GM12875 (cell line): ENCODE measurements around the gene LRP1B.
"Not testable (repeated sequence)": the region's sequence is repeated elsewhere in the genome, so short reads cannot be mapped to it uniquely, and the experiment has no call there.

Experiments used
- H3K4me3 ChIP-seq: one replicate; pipeline ENCODE4 v1.5.1; 2011; ENCODE audit warnings: low read depth, low read length, control low read depth
- CTCF ChIP-seq: IDR thresholded peaks from 2 replicates; pipeline ENCODE4 v1.5.1; 2011; ENCODE audit warnings: low read depth, mild to moderate bottlenecking, control low read depth, inconsistent platforms, low read length, moderate library complexity, borderline replicate concordance; ENCODE audit not compliant: insufficient read depth

LRP1B gene

GRCh38 chr2:142088058-142088568, 42.7 kb downstream of the LRP1B start:
- TF ChIP-seq CTCF, result no peak

GRCh38 chr2:142087585-142087984, 43.2 kb downstream of the LRP1B start:
- not testable (repeated sequence) for H3K4me3 ChIP-seq

More at GRCh38 chr2:142088058-142088568, 42.7 kb downstream of the LRP1B start:
- H3K4me3 ChIP-seq, result no peak overlapping the region

GRCh38 chr2:142082368-142082767, 48.4 kb downstream of the LRP1B start:
- no peak for TF ChIP-seq CTCF
- no peak overlapping the region for H3K4me3 ChIP-seq

- no peak overlapping the region for H3K4me3 ChIP-seq
- no peak for TF ChIP-seq CTCF
Observed at GRCh38 chr2:142076317-142076716, 54.5 kb downstream of the LRP1B start.

GRCh38 chr2:142075826-142076225, 55.0 kb downstream of the LRP1B start:
- no peak overlapping the region for H3K4me3 ChIP-seq
- TF ChIP-seq CTCF, result no peak

- no peak overlapping the region for H3K4me3 ChIP-seq
- TF ChIP-seq CTCF, result no peak
Observed at GRCh38 chr2:142069251-142069888, 61.4 kb downstream of the LRP1B start.

GRCh38 chr2:142065700-142066099, 65.1 kb downstream of the LRP1B start:
- H3K4me3 ChIP-seq, result no peak overlapping the region
- no peak for TF ChIP-seq CTCF
